Skin epidermis (tissue), 12 donors: Measurements from ENCODE around the gene SOX18.
A peak's percentile ranks its signal among the peaks of the same experiment; 100 is the strongest.

Experiments
- H3K27ac ChIP-seq, 21 experiments: fragments of 200-600 bp; sonication (generic) in 11 of 21; one replicate each; pipeline ENCODE4 v1.5.0; 2020; ENCODE audit warnings: mild to moderate bottlenecking in 3 of 21, inconsistent platforms in 2 of 21, moderate library complexity in 2 of 21
- H3K4me3 ChIP-seq, 7 experiments: fragments of 200-600 bp; sonication (generic) in 2 of 7; one replicate each; pipeline ENCODE4 v1.5.0; 2020; ENCODE audit warnings: inconsistent platforms in 2 of 7, mild to moderate bottlenecking in 2 of 7, moderate library complexity in 1 of 7

SOX18 gene

DNA sequence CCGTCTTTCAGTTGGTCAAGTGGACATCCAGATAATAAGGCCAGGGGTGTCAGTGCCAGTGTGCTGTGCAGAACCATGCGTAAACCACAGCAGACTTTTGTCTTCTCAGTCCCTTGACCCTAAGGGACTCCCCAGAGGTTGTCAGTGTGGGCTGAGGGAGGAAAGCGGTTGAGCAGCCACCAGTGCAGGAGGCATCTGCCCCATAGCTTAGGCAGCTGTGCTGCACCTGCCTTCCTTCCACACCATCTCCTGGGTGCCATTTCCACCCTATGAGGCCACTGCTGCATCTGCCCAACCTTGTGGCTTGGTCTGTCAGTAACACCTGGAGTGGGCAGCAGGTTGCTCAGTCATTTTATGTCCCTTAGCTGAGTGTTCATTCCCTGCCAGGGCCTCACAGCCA is 42.5 kb downstream of the SOX18 start:
- H3K4me3 ChIP-seq = no peak overlapping the region
- H3K27ac ChIP-seq = no peak overlapping the region

- Histone ChIP-seq H3K4me3 (no peak overlapping the region), H3K27ac (no peak overlapping the region)
Observed at GRCh38 chr20:64006490-64006889, 42.9 kb downstream of the SOX18 start.

DNA sequence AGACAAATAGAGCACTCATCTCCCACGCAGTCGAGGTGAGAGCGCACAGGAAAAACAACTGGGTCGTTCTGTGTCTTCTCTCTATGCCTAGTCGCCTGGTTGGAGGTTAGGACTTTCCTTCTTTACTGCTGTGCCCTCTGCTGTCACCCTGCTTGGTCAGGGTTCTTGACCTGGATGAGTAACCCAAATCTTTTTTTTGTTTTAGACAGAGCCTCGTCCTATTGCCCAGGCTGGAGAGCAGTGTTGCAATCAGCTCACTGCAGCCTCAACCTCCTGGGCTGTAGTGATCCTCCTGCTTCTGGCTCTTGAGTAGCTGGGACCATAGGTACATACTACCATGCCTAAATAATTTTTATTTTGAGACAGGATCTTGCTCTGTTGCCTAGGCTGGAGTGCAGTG is 44.0 kb downstream of the SOX18 start:
- H3K27ac ChIP-seq = no peak overlapping the region
- H3K4me3 ChIP-seq = no peak overlapping the region

DNA sequence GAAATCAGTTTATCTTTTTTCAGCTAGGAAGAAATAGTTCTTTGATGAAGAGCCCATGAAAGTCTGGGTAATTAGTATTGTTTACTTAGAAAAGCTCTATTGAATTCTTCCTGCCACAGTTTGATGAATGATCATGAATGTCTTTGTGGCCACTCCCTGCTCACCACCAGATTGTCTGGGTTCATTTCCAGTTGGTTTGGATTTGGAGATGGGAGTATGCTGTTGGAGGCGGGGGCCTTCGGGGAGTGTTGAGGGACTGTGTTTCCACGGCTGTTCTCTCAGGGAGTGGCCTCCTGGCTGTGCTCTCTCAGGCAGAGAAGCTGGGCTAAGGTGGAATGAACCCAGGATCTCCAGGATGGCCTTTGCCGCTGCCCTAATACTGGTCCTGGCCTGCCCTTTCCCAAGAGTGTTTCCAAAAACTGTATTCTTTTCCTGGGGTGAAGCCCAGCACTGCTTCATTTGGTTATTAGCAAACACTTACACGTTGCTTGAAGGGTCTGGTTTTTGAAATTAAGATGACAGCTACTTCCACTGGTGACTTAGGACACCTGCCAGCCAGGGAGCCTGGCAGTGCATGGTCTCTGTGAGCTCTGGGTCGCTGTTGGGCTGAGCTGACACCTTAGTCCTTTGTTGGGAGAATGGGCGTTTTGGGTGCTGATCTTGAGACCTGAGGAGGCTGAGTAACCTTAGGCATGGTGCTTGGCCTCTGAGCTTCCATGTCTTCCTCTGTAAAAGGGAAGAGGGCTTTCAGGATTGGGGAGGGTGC is 45.3 kb downstream of the SOX18 start:
- H3K4me3 ChIP-seq = no peak overlapping the region
- H3K27ac ChIP-seq = peak overlapping the region in 2 of 21 experiments; percentile 0 to 28

DNA sequence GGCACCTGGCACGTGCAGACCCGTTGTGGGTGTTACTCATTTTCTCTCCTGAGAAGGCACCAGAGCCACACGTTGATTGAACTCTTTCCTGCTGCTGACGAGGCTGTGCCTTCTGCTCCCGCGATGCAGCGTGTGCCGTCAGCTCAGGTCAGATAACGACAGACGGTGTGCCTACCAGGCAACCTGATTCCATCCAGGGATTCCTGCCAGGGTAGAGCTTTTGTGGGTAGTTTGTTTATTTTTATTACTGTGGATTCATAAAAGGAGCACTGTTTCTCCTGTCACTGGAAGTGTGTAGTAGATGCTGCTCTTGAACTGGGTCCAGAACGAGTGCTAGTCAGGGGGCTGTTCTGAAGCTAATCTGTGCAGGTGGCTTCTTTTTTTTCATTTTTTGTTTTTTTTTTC is 47.8 kb downstream of the SOX18 start:
- H3K4me3 ChIP-seq = no peak overlapping the region
- no peak overlapping the region for H3K27ac ChIP-seq

- Histone ChIP-seq H3K27ac (no peak overlapping the region), H3K4me3 (no peak overlapping the region)
Observed at GRCh38 chr20:64000906-64001305, 48.5 kb downstream of the SOX18 start.
